HFFc6 (cell line): ENCODE results near the gene WAC. TPM values are rescaled to one million over a fixed set of nuclear protein-coding genes. Genes with fewer than 3 reads are reported as not detected.

Experiments
- DNase-seq: peaks from one replicate; pipeline ENCODE4 v3.0.0-alpha.2; 2018
- H3K27ac Mint-ChIP-seq: 2 replicates; pipeline ENCODE4 v1.8.0; 2020; ENCODE audit warnings: mild to moderate bottlenecking, mixed read lengths
- H3K27me3 Mint-ChIP-seq: 2 replicates; pipeline ENCODE4 v1.8.0; 2021; ENCODE audit warnings: mild to moderate bottlenecking, moderate library complexity, mixed read lengths; ENCODE audit not compliant: insufficient read depth
- H3K36me3 Mint-ChIP-seq: 2 replicates; pipeline ENCODE4 v1.8.0; 2021; ENCODE audit warnings: low read depth, mixed read lengths
- H3K4me1 Mint-ChIP-seq: 2 replicates; pipeline ENCODE4 v1.8.0; 2020; ENCODE audit warnings: low read depth, mixed read lengths
- H3K4me3 Mint-ChIP-seq: 2 replicates; pipeline ENCODE4 v1.8.0; 2020; ENCODE audit warnings: mild to moderate bottlenecking, moderate library complexity, mixed read lengths
- H3K9me3 Mint-ChIP-seq: 2 replicates; pipeline ENCODE4 v1.8.0; 2020; ENCODE audit warnings: mild to moderate bottlenecking, mixed read lengths
- total RNA-seq, 6 experiments: library from RNA; stranded (reverse); fragmentation: NEBNext Ultra II Directional; extraction: Animal tissue kit (Norgen Biotek cat#: 25700); gene quantifications; 2 replicates in 1 of 6; 3 replicates in 5 of 6; pipeline ENCODE4 v1.2.3, GENCODE V29; 2021
- TF ChIP-seq, protein P1 (sequence below): fragments of 200-600 bp; sonication (generic); IDR thresholded peaks from 2 replicates; pipeline ENCODE4 v1.5.0; 2021; ENCODE audit warnings: antibody characterized with exemption, mild to moderate bottlenecking

WAC gene
- total RNA-seq, 6 experiments from 2014 or later: 67.2 to 81.5 (median 74.3) TPM

DNA sequence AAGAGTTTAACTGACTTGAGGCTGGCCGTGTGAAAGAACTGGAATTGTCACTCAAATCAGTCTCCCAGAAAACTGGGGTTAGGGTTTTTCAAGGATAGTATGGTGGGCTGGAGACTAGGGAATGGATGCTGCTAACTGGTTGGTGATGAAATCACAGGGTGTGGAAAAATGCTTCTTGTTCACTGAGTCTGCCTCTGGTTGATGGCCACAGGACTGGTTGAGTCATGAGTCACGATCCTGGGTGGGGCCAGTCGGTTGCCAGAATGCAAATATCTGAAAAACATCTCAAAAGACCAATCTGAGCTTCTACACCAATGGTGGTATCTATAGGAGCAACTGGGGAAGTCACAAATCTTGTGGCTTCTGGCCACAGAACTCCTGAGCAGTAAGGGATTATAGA is 128.1 kb downstream of the WAC start:
- TF ChIP-seq, protein P1, sequence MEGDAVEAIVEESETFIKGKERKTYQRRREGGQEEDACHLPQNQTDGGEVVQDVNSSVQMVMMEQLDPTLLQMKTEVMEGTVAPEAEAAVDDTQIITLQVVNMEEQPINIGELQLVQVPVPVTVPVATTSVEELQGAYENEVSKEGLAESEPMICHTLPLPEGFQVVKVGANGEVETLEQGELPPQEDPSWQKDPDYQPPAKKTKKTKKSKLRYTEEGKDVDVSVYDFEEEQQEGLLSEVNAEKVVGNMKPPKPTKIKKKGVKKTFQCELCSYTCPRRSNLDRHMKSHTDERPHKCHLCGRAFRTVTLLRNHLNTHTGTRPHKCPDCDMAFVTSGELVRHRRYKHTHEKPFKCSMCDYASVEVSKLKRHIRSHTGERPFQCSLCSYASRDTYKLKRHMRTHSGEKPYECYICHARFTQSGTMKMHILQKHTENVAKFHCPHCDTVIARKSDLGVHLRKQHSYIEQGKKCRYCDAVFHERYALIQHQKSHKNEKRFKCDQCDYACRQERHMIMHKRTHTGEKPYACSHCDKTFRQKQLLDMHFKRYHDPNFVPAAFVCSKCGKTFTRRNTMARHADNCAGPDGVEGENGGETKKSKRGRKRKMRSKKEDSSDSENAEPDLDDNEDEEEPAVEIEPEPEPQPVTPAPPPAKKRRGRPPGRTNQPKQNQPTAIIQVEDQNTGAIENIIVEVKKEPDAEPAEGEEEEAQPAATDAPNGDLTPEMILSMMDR: no peak
- Mint-ChIP-seq H3K9me3 (no peaks in the 10 kb centered on the region), H3K36me3 (no peaks in the 10 kb centered on the region), H3K27me3 (peaks cover 5% of the 10 kb centered on the region), H3K4me1 (peaks cover 34% of the 10 kb centered on the region), H3K4me3 (0 out of 2 replicates have a peak overlapping the region, but pooled peaks have one; percentile 3), H3K27ac (peak overlapping the region; percentile 57)
- peak; percentile 82 for DNase-seq

DNA sequence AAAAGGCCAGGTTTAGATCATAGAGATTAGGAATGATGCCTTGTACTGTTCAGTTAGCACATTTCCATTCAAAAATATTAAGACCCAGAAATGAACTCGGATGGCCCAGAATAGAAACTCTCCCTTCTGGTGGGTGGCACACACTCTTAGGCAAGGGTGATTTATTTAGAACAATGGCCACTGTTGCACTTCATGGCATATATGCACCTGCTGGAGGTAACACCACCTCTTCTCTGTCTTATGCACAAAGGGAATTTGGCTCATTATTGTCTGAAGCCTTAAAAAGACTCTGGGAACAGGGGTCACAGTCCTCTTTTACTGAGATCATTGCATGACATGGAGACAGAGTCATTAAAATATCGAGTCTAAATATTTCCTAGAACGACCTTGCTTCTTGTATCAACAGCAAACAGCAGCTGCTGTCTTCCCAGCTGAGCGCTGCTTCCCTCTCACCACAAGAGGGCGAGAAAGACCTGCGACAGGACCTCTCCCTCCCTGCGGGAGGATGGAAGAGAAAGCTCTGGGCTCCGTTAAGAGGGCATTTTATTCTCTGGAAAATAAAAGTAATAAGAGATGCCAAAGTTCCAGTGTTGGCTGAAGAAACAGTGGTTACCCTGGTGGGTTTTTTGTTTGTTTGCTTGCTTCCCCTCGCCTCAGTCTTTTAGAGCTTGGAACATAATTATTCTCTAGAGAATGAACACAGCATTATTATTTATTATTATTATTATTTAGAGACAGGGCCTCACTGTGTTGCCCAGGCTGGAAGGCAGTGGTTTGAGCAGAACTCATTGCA is 130.9 kb downstream of the WAC start:
- Mint-ChIP-seq H3K27ac (no peak overlapping the region), H3K4me1 (peaks cover 40% of the 10 kb centered on the region), H3K27me3 (peaks cover 14% of the 10 kb centered on the region), H3K36me3 (no peaks in the 10 kb centered on the region), H3K4me3 (no peak overlapping the region), H3K9me3 (no peaks in the 10 kb centered on the region)
- peak; percentile 80 for DNase-seq
- TF ChIP-seq, protein P1: peak; percentile 96

DNA sequence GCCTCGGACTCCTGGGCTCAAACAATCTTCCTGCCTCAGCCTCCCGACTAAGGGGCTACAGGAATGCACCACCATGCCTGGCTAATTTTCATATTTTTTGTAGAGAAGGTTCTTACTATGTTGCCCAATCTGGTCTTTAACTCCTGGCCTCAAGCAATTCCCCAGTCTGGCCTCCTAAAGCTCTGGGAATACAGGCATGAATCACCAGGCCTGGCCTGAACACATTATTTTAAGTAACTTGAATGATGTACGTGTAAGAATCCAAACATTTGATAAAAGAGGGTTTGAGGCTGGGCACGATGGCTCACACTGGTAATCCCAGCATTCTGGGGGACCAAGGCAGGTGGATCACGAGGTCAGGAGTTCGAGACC is 131.4 kb downstream of the WAC start:
- H3K4me1 Mint-ChIP-seq: peaks cover 46% of the 10 kb centered on the region

DNA sequence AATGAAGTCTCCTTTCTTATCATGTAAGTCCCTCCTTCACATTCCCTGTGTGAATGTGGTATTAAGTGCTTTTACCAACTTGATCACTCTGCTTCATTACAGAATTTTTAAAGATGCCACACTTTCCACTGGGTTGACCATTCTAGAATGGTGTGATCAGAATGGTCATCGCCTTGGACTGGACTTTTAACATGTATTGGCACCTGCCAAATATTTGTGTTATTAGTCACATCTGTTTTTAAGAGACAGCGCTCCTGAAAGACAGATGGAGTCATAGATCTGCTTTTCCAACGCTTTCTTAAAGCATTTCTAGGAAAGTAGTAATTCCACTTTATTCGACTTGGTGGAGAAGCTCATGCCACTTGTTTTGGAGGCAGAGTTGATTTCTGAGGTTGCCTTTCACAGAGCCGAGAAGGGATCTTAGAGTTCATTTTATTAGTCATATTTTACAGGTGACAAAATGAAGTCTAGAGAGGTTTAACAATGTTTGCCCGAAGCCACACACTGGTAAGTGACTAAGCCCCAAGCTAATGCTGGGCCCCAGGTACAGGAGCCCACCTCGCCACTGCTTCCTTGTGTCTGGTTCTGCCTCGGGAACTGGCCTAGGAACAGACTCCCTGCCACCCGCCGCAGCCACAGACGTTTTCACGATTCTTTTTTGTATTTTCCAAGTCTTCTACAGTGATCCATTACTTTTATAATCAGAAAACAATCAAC is 134.0 kb downstream of the WAC start:
- TF ChIP-seq, protein P1: no peak
- H3K36me3 Mint-ChIP-seq: no peaks in the 10 kb centered on the region; the same call in 1 of the 2 replicates
- H3K4me3 Mint-ChIP-seq: no peak overlapping the region
- H3K9me3 Mint-ChIP-seq: no peaks in the 10 kb centered on the region
- peaks cover 36% of the 10 kb centered on the region for H3K27me3 Mint-ChIP-seq
- peaks cover 30% of the 10 kb centered on the region for H3K4me1 Mint-ChIP-seq
- H3K27ac Mint-ChIP-seq: no peak overlapping the region
- DNase-seq: no peak

More for the DNA sequence above, 131.4 kb downstream of the WAC start:
- TF ChIP-seq, protein P1: no peak
- Mint-ChIP-seq H3K27ac (0 out of 2 replicates have a peak overlapping the region, but pooled peaks have one; percentile 45), H3K9me3 (no peaks in the 10 kb centered on the region), H3K4me3 (no peak overlapping the region), H3K27me3 (peaks cover 20% of the 10 kb centered on the region), H3K36me3 (no peaks in the 10 kb centered on the region; the same call in 1 of the 2 replicates)
- peak; percentile 57 for DNase-seq

DNA sequence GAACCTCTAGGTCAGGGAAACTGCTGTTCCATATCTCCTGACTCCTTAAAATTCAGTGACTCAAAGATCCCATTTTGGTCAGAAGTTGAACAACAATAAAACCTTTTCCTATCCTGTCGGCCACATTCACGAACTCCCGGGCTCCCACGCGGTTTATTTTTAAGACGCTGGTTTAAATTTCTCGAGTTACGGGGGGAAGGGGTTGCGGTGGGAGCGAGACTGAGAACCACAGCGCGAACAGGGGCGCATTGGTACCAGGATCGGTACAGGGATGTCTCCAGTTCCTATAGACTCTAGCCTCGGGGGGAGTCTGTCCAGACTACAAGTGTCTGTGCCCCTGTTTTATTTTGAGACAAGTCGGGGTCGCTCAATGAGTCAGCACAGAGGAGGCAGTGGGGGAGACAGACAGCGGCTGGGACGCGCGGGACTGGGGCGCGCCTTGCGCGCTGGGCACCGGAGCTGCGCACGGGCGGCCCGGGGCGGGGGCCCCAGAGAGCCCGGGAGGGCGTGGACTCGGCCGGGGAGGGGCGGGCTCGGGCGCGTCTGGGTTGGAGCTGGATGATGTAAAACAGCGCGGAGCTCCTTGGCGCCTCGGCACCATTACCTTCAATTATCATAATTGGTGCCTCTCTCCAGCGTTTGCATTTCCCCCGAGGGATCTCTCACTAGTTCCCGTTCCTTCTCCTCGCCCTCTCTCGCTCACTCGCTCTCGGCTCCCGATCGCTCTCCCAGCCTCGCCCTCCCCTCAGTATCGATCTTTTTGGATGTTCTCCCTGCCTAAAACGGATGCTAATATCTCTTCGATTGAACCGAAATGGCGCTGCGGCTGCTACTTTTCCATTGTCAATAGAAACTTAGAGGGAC is 135.7 kb downstream of the WAC start:
- Mint-ChIP-seq H3K27ac (no peak overlapping the region), H3K36me3 (no peaks in the 10 kb centered on the region; the same call in 1 of the 2 replicates), H3K27me3 (peaks cover 46% of the 10 kb centered on the region), H3K4me1 (peaks cover 24% of the 10 kb centered on the region), H3K4me3 (peak overlapping the region; percentile 69), H3K9me3 (no peaks in the 10 kb centered on the region)
- TF ChIP-seq, protein P1: no peak
- DNase-seq: no peak
